ENCODE measurements around the gene ABCB8.
A peak's percentile ranks its signal among the peaks of the same experiment; 100 is the strongest.

Gene ABCB8

DNA sequence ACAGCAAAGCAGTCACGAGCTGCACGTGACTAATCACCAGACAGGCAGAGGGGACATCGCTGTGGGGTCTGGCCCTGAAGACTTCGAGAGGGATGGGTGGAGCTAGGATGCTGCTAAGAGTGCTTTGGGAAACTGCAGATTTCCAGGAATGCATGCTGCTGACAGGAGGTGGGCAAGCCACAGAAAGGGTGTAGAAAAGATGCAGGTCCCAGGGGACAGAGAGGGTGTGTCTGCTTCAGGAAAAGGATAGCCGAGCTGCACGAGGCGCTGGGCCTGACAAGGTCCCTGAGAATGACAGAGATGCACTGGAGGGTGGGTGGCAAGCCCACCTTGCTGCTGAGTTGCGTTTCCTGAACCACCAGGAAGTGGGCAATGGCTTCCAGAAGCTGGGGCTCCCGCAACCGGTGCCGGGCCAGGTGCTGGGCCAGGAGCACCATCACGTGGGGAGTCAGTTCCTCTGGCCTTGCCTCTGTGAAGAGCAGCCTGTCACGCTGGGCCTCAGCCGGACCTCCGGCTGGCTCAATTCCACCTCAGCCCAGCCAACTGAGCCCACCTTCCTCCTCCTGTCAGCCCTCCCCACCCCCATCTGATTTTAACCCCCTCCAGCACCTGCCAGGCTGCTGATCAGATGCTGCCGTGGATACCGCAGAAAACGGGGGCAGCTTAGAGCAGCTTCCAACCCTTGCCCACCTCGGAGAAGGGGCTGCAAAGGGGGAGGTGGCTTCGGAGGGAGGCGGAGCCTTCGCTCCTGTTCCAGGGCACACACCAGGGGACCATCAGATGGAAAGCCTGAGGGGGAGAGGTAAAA, 50.2 kb downstream of the ABCB8 start:
- peak; percentile 64 for DNase-seq (ENCODE audit: low read depth, low spot score)
- H3K4me3 ChIP-seq (ENCODE audit: low read length): peak overlapping the region; percentile 92

DNA sequence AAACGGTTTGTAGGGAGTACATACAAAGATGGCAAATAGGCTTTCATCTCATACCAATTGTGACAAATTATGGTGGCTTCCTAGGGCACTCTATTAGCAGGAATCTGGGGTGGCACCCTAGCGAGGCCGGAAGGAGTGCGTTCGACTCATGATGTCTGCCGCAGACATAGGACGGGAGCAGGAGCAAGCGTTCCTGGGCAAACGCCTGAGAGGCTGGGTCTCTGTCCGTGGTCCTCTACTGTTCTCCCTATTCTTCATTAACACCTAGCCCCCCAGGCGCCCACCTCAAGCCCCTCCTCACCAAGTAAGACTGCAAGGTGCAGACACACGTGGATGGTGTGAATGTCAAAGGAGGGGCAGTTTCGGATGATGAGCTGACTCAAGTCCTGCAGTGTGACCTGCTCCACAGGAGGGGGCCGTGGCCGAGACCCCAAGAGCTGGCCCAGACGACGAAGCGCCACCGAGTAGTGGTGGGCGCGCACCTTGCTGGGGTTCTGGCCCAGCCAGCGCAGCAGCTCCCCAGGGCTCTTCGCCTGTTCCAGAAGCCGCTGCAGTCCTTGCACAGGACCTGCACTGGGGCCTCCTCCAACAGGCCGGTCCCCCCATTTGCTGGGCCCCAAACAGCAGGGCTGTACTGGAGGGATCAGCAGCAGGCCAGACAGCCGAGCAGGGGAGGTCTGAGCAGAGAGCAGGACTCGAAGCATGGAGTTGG, 51.1 kb downstream of the ABCB8 start:
- H3K4me3 ChIP-seq (ENCODE audit: low read length): peak overlapping the region; percentile 92
- no peak for DNase-seq (ENCODE audit: low read depth, low spot score)

DNA sequence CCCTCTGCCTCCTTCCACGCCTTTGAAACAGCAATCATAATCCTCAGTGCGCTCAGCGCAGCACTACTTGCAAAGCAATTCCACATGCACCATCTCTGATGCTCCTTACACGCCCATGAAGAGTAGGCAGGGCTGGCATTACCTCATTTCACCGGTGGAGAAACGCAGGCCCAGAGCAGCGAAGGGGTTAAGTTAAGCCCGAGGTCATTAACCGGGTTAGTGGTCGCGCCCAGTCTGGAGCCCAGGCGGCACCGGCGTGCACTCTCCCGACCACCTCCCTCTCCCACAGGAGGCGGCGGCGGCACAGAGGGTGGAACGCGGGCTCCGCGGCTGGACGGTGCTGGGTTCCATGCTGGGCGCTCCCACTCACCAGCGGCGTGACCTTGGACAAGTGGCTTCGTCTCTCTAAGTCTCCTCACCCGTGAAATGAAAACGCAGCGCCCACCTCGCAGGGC, 51.8 kb downstream of the ABCB8 start:
- H3K4me3 ChIP-seq (ENCODE audit: low read length): peak overlapping the region; percentile 92
- DNase-seq (ENCODE audit: low read depth, low spot score): no peak

DNA sequence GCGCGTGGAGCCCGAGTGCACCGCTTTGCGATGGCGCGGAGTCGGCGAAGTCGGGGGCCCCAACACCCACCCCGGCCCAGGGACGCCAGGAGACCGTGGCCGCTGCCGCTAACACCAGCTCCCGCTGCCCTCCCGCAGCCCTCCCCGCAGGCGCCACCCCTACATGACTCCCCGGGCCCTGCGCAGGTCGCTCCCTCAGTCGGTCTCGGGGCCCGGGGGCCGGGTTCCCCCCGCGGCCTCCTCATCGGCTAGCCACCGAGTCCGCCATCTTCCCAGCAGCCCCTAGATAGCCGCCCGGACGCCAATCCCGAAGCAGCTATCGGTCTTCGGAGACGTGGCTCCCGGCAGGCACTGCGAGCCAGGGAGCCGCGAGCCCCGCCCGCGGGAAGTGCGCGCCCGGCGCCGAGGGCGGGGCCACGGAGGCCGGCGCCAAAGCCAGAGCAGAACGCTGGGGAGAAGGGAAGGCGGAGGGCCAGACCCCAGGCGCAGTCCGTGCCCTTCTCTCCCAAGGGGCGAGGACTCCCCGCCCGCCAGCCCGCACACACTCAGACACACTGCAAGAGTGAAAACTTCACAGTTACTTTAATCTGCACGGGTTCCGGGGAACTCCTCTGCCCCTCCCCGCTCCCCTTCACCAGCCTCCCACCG, 52.4 kb downstream of the ABCB8 start, which contains the start of gene FASTK:
FASTK (minus strand) TSS at position 288 of the 648 bp plus-strand sequence; CDS start at position 245, 43 bp downstream.
- peak within 1 kb of the TSS; percentile 92 for H3K4me3 ChIP-seq (ENCODE audit: low read length)
- DNase-seq (ENCODE audit: low read depth, low spot score): peak; percentile 76

DNA sequence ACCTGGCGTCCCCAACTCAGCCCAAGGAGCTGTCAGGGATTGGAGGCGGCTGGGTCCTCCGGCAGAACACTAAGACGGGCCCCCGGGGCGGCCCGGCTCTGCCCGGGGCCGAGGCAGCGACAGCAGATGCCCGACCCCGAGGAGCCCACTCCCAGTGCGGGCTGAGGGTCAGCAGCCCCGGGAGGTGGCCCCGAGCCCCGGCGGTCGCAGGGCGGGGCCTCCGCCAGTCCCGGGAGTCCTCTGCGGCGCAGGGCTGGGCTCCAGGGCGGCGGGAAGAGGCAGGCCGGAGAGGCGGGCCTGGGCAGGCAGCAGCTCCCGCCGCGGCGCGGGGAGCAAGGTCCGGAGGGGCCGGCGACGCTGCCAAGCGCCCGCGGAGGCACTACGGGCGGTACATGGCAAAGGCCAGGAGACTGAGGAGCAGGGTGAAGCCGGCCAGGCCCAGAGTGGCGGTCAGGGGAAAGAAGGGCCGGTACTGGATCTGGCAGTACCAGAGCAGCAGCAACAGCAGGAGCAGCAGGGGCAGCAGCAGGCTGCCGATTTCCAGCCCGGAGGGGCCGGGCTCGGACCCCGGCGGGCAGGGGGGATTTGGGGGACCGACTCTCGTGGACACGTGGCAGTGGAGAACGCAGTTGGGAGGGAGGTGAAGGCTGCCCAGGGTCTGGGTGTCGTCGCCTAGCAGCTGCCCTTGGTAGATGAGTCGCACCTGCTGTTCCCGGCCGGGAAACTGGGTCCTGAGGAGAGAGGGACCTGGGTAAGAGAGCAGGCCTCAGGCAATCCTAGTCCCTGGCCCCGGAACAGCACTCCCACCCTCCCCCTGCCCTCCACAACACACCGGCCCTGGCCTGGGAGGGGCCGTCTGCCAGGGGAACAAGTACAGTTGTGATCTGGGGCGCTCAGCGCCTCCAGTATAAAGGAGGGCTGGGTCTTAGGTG, 53.2 kb downstream of the ABCB8 start:
- peak overlapping the region; percentile 92 for H3K4me3 ChIP-seq (ENCODE audit: low read length)
- DNase-seq (ENCODE audit: low read depth, low spot score): no peak

DNA sequence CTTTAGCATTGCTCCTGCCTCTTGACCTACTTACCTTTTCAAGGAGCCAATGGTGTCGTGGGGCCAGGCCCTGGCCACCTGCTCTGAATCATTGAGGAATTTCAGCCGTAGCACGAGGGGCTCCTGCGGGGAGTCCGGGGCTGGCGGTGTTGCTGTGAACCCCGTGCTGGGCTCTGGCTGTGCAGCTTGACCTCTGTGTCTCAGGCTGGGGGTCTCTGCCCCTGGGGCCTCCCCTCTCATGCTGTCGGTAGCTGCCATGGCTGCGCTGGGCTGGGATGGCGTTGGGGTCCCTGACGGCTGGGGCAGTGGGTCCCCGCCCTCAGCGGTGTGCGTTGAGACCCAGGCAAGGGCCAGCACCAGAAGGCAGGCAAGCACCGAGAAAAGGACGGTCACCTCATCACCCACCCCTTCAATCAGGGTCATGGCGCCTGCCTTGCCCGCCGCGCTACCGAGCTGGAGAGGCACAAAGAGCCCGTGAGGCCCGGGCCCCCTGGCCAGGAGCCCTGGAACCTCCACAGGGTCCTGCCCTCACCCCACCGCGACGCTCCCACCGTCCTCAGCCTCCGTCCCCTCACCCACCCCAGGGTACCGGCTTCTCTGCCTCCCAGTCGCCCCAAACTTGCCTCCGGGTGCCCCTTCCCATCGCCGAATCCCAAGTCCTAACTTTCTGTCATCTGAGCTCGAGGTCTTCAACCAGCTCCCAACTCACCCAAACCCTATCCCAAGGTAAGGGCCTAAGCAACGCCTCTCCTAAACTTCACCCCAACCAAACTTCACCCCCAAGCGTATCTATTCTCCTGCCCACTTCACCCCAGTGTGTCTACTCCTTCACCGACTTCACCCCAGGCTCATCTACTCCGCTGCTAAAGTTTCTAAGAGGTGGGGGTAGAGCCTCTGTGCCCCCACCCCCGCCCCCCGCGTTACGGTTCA, 54.2 kb downstream of the ABCB8 start:
- DNase-seq (ENCODE audit: low read depth, low spot score): no peak
- peak overlapping the region; percentile 77 for H3K4me3 ChIP-seq (ENCODE audit: low read length)

DNA sequence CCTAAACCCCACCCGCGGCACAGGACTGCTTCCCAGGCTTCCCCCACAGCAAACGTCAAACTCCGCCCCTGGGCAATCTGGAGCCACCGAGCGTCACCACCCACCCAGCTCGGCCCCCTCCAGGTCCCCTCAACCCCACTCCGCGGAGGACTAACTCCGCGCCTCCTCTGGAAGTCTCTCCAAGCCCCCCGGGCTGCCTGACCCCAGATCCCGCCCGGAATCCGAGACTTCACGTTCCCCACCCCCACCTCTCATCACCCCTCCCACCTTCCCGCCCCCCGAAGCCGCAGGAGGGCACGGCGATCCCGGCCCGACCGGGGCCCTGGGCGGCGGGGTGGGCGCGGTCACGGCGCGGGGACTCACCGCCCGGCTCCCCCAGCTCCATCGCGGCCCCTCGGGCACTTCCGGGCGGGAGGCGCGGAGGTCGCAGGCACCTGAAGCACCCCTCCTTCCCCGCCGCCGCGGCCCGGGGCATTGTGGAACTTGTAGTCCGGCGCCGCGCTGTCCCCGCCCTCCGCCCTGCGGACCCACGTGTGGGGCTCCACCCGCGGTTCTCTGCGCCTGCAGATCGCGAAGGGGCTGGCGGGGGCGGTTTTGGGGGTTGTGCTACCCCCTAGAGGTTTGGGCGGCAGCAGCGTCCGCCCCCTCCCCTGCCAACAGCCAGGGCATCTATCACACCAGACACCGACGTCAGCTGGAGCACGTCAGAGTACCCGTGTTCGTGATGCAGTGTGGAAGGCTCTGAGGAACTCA, 55.0 kb downstream of the ABCB8 start, which contains the start of gene TMUB1:
TMUB1 (minus strand) TSS at position 423 of the 753 bp plus-strand sequence. CDS start 930 bp downstream, outside the sequence.
- H3K4me3 ChIP-seq (ENCODE audit: low read length): peak within 1 kb of the TSS; percentile 77
- peak; percentile 67 for DNase-seq (ENCODE audit: low read depth, low spot score)

DNA sequence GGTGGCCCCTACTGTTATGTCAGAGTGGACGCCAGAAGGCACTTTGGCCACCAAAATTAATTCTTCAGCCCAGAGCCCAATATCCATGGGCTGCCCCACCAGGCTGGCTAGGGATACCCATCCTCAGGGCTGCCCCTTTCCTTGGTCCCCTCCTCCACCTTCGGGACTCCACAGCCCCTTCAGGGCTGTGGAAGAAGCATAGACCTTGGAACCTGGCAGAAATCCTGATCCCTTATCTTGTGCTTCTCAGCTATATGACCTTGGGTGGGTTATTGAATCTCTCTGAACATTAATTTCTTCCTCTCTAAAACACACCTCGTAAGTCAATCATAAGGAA, 55.5 kb downstream of the ABCB8 start:
- peak overlapping the region; percentile 77 for H3K4me3 ChIP-seq (ENCODE audit: low read length)
- no peak for DNase-seq (ENCODE audit: low read depth, low spot score)

DNA sequence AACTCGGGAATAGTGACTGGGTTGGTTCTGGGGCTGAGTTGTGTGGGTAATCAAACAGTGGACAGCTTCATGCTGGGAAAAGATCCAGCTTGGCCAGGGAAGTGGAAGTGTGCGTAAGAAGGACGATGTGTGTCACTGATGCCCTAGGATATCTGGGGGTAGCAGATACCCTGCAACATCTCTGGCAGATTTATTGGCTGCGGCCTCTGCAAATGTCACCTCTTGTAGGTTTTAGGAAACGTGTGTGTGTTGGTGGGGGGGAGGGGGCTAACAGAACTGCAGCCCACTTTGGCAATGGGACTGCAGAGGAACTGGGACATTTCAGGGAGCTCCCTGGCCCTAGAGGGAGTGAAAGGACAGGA, 57.1 kb downstream of the ABCB8 start:
- no peak for DNase-seq (ENCODE audit: low read depth, low spot score)
- peak overlapping the region; percentile 62; the same call in 1 of the 2 replicates for H3K4me3 ChIP-seq (ENCODE audit: low read length)

DNA sequence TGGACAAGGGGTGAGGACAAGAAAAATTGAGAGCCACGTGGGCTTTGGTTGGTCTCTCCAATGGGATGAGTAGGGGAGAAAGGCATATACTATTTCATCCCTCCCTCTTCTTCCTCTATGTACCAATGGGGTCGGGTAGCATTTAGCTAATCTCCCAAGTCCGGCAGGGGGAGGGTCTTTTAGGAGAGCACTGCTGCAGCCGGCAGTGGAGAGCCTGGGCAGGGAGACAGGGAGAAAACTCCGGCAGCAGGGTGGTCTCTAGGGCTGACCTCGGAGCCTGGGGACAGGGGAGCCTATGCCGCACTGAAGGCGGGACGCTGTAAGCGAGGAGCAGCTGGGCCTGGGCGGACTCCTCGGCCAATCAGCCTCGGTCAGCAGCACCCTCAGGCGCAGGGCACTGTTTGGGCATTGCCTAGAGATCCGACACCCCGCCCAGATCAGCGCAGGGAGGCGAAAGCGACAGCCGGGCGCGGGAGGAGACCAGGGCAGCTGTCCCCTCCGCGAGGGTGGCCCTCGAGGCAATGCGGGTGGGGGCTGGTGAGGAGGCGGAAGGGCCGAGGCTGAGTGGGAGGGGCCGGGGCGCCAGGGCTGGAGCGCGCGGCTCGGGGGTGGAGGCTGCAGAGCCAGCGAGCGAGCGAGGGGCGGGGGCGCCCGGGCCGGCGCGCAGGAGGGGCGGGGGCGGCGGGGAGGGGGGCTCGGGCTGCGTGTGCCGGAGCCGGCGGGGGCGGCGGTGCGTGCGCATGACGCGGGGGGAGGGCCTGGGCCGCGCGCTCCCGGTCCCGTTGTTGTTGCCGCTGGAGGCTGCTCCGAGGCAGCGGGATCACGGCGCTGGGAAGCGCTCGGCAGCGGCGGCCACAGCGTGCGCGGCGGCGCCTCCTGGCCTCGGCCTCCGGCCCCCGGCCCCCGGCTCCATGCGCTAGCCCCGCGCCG, 57.7 kb downstream of the ABCB8 start, which contains the start of gene AGAP3:
AGAP3 (plus strand) TSS at position 785 of the 930 bp plus-strand sequence. CDS start 267 bp downstream, outside the sequence.
- peak within 1 kb of the TSS; percentile 62 for H3K4me3 ChIP-seq (ENCODE audit: low read length)
- DNase-seq (ENCODE audit: low read depth, low spot score): no peak

DNA sequence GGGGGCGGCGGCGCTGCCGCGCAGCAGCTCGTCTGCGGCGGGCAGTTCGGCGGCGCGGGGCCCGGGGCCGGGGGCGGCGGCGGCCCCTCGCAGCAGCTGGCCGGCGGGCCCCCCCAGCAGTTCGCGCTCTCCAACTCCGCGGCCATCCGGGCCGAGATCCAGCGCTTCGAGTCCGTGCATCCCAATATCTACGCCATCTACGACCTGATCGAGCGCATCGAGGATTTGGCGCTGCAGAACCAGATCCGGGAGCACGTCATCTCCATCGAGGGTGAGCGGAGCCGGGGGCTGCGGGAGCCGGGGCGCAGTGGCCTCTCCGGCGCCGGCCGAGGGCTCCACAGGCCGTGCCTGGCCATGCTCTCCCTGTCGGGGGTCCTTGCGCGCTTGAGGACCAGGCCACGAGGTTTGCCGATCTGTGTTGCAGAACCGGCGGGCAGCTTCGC, 58.6 kb downstream of the ABCB8 start:
- peak overlapping the region; percentile 60 for H3K4me3 ChIP-seq (ENCODE audit: low read length)
- no peak for DNase-seq (ENCODE audit: low read depth, low spot score)

DNA sequence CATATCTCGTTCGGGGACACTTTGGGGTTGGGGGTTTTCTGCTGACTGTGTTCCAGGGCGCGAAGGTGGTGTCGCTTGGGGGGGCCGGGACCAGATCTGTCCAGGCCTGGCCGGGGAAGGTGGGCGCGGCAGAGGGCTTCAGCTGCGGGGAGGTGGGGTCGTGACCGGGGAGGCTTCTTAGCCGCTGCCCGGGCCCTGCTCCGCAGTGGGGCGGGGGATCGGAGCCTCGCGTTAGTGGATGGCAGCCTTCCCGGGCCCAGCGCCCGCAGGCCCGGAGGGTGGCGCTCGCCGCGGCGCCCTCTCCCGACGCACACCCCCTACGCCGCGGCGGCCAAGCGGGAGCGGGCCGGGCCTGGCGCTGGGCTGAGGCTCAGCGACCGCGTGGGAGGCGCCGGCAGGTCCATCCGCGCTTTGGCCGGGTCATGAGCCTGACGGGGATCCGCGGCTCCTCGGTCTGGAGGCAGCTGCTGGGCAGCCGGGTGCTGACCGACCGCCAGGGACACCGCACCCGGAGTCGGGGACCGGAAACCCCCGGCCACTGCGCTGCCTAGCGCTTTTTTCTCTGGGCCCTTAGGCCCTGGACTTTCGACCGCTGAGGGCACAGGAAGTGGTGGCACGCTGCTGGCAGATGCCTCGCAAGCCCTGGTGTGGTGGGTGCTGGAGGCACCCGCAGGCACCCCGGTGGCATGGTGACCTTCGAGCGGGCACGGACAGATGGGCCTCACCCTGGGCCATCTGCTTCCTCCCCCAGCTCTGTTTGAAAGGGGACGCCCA, 59.2 kb downstream of the ABCB8 start:
- no peak for DNase-seq (ENCODE audit: low read depth, low spot score)
- peak overlapping the region; percentile 60 for H3K4me3 ChIP-seq (ENCODE audit: low read length)

DNA sequence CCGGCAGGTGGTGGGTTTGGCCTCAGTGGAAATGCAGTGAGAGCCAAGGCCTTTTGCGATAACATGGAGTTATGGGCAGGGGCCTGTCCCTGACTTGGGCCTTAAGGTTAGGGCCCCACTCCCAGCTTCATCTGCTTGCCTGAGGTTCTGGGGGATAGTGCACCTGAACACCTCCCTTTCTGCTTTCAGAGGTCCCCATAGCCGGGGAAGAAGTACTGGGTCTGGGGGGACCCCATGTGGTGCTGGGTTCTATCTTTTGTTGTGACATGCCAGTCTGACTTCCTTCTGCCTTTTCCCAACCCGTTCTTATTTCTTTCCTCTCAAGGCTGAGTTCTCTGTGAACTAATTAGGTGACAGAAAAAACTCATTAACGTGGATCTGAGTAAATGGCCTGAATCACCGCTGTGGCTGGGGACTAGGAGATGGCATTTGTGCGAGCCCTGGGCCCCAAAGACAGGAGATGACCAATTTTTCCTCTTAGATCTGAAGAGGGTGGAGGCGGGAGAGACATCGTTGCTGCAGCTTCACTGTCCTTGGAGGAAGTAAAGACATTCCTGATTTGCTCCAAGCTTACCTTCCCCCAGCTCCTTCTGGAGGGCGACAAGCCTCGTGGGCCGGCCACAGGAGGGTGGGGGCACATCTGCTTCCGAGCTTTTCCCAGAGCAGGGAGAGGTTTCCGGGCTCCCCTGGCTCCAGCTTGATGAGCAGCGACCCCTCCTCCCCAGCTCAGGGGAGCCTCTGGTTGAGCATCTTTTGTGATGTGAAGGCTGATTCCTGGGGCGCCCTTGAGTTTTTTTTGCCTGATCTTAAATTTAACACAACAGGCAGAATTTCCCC, 60.0 kb downstream of the ABCB8 start:
- no peak for DNase-seq (ENCODE audit: low read depth, low spot score)
- H3K4me3 ChIP-seq (ENCODE audit: low read length): no peak overlapping the region

Measured in Jurkat, Clone E6-1 (cell line).